HepG2 (cell line): ENCODE results near the gene SMIM22. TPM values are rescaled to one million over a fixed set of nuclear protein-coding genes. Genes with fewer than 3 reads are reported as not detected.

Experiments used
- MXI1 ChIP-seq: IDR thresholded peaks from 3 replicates; pipeline ENCODE4 v1.6.1; 2012; ENCODE audit warnings: low read depth, low read length, inconsistent platforms, borderline replicate concordance
- PHF5A ChIP-seq: IDR thresholded peaks from one replicate; pipeline ENCODE4 v1.6.1; 2018; ENCODE audit warnings: low read depth, missing genetic modification reagents; ENCODE audit not compliant: unreplicated experiment
- SIX4 ChIP-seq: sonication (generic); formaldehyde crosslinking; IDR thresholded peaks from 2 replicates; pipeline ENCODE4 v1.4.0; 2020; ENCODE audit warnings: missing genetic modification reagents
- SRSF9 ChIP-seq: fragments of 200-400 bp; formaldehyde crosslinking; IDR thresholded peaks from 2 replicates; pipeline ENCODE4 v1.6.1; 2018; ENCODE audit warnings: borderline replicate concordance, mild to moderate bottlenecking, low read depth, low read length; ENCODE audit not compliant: insufficient read depth, poor library complexity, severe bottlenecking
- YEATS2 ChIP-seq: sonication (generic); formaldehyde crosslinking; IDR thresholded peaks from 2 replicates; pipeline ENCODE4 v1.4.0; 2020; ENCODE audit warnings: missing genetic modification reagents, borderline replicate concordance
- ZNF234 ChIP-seq: sonication (generic); formaldehyde crosslinking; conservative IDR thresholded peaks from 2 replicates; pipeline ENCODE4 v1.5.1; 2020; ENCODE audit warnings: mild to moderate bottlenecking, missing genetic modification reagents
- ZNF772 ChIP-seq: sonication (generic); formaldehyde crosslinking; IDR thresholded peaks from 2 replicates; pipeline ENCODE4 v1.5.0; 2020; ENCODE audit warnings: mild to moderate bottlenecking, missing genetic modification reagents
- polyA plus RNA-seq, 8 experiments: library from polyadenylated mRNA; depleted of rRNA in 3 of 8; stranded (reverse) in 7 of 8; unstranded in 1 of 8; fragments of >200 nt; fragmentation: Illumina TruSeq in 4 of 8; extraction: Trizol in 4 of 8; gene quantifications; 2 replicates each; pipeline versions ENCODE4 v1.2.1 to v1.2.3, GENCODE V29; 2011 to 2016; ENCODE audit warnings: low read depth in 4 of 8, missing spikeins in 1 of 8, mixed read lengths in 1 of 8; ENCODE audit not compliant: insufficient read depth in 1 of 8
- total RNA-seq, 5 experiments: library from RNA; depleted of rRNA; stranded (reverse); fragments of >200 nt; fragmentation: Illumina TruSeq; extraction: Trizol; gene quantifications; 2 replicates each; pipeline ENCODE4 v1.2.3, GENCODE V29; 2016; ENCODE audit warnings: low read depth in 1 of 5
- TF ChIP-seq, protein P1 (sequence below): sonication (generic); formaldehyde crosslinking; IDR thresholded peaks from 2 replicates; pipeline ENCODE4 v1.5.1; 2020; ENCODE audit warnings: mild to moderate bottlenecking, missing genetic modification reagents
- TF ChIP-seq, protein P2 (sequence below): sonication (generic); formaldehyde crosslinking; IDR thresholded peaks from 2 replicates; pipeline ENCODE4 v1.8.0; 2022; ENCODE audit warnings: mild to moderate bottlenecking, missing genetic modification reagents, moderate library complexity
- TF ChIP-seq, protein P3 (sequence below): sonication (generic); formaldehyde crosslinking; IDR thresholded peaks from 2 replicates; pipeline ENCODE4 v1.4.0; 2020; ENCODE audit warnings: missing genetic modification reagents, mild to moderate bottlenecking, borderline replicate concordance
- TF ChIP-seq, protein P4 (sequence below): sonication (generic); formaldehyde crosslinking; IDR thresholded peaks from 2 replicates; pipeline ENCODE4 v1.4.0; 2020; ENCODE audit warnings: missing genetic modification reagents
- TF ChIP-seq, protein P5 (sequence below): sonication (generic); formaldehyde crosslinking; IDR thresholded peaks from 2 replicates; pipeline ENCODE4 v1.4.0; 2020; ENCODE audit warnings: mild to moderate bottlenecking, missing genetic modification reagents, borderline replicate concordance
- TF ChIP-seq, protein P6 (sequence below): sonication (generic); formaldehyde crosslinking; IDR thresholded peaks from 2 replicates; pipeline ENCODE4 v1.4.0; 2020; ENCODE audit warnings: missing genetic modification reagents, borderline replicate concordance

The SMIM22 gene
- total and polyA plus RNA-seq, 2 of the 13 experiments (the other 11 are each of a cell fraction or from before 2014, with no cell fraction given), result not detected

DNA sequence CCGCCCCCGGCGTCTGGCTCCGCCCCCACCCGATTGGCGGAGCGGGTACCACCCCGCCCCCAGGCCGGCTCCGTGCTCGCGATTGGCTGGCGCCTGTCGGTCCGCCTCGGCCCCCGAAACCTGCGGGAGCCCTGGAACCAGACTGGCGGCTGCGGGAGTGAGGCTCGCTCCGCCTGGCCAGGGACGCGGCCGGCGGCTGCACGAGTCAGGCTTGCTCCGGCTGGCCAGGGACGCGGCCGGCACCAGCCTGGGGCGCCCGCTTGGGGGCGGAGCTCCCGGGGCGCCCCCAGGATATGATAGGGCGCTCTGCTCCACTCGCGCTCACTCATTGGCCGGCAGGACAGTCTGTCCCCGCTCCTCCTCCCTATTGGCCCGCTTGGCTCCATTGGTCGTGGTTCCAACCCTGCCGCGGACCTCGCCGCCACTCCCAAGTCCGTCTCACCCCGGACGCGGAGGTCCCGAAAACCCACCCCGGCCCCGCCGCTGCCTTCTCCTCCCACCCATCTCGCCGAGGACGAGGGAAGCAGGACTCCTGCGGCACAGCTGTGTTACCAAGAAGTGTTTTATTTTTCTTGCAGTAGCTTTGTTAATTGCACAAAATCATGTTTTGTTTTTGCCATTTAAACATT, 7.6 kb downstream of the SMIM22 start (continued):
- TF ChIP-seq, protein P1, sequence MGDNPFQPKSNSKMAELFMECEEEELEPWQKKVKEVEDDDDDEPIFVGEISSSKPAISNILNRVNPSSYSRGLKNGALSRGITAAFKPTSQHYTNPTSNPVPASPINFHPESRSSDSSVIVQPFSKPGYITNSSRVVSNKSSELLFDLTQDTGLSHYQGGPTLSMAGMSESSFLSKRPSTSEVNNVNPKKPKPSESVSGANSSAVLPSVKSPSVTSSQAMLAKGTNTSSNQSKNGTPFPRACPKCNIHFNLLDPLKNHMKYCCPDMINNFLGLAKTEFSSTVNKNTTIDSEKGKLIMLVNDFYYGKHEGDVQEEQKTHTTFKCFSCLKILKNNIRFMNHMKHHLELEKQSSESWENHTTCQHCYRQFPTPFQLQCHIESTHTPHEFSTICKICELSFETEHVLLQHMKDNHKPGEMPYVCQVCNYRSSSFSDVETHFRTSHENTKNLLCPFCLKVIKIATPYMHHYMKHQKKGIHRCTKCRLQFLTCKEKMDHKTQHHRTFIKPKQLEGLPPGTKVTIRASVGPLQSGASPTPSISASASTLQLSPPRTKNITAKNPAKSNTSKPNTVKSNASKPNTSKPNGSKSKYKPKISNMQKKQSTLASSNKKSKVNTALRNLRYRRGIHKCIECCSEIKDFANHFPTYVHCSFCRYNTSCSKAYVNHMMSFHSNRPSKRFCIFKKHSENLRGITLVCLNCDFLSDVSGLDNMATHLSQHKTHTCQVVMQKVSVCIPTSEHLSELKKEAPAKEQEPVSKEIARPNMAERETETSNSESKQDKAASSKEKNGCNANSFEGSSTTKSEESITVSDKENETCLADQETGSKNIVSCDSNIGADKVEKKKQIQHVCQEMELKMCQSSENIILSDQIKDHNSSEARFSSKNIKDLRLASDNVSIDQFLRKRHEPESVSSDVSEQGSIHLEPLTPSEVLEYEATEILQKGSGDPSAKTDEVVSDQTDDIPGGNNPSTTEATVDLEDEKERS, result no peak
- TF ChIP-seq YEATS2, result no peak
- TF ChIP-seq, protein P2, sequence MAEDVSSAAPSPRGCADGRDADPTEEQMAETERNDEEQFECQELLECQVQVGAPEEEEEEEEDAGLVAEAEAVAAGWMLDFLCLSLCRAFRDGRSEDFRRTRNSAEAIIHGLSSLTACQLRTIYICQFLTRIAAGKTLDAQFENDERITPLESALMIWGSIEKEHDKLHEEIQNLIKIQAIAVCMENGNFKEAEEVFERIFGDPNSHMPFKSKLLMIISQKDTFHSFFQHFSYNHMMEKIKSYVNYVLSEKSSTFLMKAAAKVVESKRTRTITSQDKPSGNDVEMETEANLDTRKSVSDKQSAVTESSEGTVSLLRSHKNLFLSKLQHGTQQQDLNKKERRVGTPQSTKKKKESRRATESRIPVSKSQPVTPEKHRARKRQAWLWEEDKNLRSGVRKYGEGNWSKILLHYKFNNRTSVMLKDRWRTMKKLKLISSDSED, result no peak
- TF ChIP-seq, protein P3, sequence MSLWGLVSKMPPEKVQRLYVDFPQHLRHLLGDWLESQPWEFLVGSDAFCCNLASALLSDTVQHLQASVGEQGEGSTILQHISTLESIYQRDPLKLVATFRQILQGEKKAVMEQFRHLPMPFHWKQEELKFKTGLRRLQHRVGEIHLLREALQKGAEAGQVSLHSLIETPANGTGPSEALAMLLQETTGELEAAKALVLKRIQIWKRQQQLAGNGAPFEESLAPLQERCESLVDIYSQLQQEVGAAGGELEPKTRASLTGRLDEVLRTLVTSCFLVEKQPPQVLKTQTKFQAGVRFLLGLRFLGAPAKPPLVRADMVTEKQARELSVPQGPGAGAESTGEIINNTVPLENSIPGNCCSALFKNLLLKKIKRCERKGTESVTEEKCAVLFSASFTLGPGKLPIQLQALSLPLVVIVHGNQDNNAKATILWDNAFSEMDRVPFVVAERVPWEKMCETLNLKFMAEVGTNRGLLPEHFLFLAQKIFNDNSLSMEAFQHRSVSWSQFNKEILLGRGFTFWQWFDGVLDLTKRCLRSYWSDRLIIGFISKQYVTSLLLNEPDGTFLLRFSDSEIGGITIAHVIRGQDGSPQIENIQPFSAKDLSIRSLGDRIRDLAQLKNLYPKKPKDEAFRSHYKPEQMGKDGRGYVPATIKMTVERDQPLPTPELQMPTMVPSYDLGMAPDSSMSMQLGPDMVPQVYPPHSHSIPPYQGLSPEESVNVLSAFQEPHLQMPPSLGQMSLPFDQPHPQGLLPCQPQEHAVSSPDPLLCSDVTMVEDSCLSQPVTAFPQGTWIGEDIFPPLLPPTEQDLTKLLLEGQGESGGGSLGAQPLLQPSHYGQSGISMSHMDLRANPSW, result no peak
- no peak for TF ChIP-seq PHF5A
- TF ChIP-seq, protein P4, sequence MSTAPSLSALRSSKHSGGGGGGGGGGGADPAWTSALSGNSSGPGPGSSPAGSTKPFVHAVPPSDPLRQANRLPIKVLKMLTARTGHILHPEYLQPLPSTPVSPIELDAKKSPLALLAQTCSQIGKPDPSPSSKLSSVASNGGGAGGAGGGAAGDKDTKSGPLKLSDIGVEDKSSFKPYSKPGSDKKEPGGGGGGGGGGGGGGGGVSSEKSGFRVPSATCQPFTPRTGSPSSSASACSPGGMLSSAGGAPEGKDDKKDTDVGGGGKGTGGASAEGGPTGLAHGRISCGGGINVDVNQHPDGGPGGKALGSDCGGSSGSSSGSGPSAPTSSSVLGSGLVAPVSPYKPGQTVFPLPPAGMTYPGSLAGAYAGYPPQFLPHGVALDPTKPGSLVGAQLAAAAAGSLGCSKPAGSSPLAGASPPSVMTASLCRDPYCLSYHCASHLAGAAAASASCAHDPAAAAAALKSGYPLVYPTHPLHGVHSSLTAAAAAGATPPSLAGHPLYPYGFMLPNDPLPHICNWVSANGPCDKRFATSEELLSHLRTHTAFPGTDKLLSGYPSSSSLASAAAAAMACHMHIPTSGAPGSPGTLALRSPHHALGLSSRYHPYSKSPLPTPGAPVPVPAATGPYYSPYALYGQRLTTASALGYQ (CRISPR knock-in tag), result no peak
- TF ChIP-seq, protein P5, sequence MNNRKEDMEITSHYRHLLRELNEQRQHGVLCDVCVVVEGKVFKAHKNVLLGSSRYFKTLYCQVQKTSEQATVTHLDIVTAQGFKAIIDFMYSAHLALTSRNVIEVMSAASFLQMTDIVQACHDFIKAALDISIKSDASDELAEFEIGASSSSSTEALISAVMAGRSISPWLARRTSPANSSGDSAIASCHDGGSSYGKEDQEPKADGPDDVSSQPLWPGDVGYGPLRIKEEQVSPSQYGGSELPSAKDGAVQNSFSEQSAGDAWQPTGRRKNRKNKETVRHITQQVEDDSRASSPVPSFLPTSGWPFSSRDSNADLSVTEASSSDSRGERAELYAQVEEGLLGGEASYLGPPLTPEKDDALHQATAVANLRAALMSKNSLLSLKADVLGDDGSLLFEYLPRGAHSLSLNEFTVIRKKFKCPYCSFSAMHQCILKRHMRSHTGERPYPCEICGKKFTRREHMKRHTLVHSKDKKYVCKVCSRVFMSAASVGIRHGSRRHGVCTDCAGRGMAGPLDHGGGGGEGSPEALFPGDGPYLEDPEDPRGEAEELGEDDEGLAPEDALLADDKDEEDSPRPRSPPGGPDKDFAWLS, result no peak
- TF ChIP-seq, protein P6, sequence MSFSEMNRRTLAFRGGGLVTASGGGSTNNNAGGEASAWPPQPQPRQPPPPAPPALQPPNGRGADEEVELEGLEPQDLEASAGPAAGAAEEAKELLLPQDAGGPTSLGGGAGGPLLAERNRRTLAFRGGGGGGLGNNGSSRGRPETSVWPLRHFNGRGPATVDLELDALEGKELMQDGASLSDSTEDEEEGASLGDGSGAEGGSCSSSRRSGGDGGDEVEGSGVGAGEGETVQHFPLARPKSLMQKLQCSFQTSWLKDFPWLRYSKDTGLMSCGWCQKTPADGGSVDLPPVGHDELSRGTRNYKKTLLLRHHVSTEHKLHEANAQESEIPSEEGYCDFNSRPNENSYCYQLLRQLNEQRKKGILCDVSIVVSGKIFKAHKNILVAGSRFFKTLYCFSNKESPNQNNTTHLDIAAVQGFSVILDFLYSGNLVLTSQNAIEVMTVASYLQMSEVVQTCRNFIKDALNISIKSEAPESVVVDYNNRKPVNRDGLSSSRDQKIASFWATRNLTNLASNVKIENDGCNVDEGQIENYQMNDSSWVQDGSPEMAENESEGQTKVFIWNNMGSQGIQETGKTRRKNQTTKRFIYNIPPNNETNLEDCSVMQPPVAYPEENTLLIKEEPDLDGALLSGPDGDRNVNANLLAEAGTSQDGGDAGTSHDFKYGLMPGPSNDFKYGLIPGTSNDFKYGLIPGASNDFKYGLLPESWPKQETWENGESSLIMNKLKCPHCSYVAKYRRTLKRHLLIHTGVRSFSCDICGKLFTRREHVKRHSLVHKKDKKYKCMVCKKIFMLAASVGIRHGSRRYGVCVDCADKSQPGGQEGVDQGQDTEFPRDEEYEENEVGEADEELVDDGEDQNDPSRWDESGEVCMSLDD (CRISPR knock-in tag), result no peak
- no peak for TF ChIP-seq ZNF234 (CRISPR knock-in tag)
- peak; percentile 15; the same call in 1 of the 2 replicates for TF ChIP-seq ZNF772 (CRISPR knock-in tag)
- TF ChIP-seq SRSF9, result no peak
- no peak for TF ChIP-seq SIX4
- no peak; the same call in 2 of the 3 replicates for TF ChIP-seq MXI1
